ENCODE measurements around the gene TMEM115.

Gene TMEM115

DNA sequence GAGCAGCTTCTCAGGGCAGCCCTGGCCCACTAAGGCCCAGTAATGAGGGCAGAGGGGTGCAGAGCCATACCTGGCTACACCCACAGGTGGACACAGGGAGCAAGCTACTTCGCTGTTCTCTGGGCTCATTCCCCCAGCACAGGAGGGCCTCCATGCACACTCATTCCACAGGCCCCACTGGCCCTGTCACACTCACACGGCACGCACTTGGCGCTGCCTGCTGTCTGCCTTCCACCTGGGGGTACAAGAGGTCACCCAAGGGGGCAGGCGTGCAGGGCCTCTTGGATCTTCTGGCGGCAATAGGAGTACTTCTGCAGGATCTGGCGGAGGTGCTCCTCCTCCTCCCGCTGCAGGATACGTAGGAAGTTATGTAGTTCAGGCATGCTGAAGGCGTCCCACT, 29.0 kb downstream of the TMEM115 start:
- DNase-seq = no peak

DNA sequence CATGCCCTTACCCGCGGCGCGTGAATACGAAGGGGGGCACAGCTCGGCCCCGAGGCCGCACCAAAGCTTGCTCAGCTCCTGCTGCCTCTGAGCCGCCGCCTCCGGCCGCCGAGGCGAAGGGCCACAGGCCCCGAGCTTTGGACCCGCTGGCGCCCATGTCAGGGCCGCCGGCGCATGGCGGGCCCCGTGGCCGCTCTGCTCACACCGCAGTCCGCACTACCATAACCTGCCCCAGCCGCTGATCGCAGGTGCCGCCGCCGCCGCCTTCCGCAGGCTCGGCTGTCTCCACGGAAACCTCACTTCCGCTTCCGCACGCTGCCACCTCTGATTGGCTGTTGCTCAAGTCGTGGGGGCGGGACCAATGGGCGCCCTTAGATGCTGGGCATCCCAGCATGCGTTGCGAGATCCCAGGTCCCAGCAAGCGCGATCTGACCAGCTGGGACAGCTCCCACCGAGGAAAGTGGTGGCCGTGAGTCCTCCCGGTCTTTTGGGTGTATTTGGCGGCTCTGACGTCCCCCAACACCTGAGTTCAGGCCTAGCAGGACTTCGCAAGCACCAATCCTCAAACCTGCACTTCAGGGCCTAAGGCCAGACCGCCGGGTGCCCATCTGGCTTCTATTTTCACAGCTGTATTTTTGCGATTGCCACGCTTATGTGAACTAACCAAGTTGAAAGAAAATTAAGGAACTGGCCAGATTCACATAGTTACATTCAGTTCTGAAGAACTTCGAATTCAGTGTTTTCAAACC, 31.2 kb downstream of the TMEM115 start, which contains the start of gene TUSC2:
Gene TUSC2 (minus strand): TSS at position 281 of the 749 bp plus-strand sequence. CDS start 124 bp downstream, at position 157.
- DNase-seq = peak; percentile 95

DNA sequence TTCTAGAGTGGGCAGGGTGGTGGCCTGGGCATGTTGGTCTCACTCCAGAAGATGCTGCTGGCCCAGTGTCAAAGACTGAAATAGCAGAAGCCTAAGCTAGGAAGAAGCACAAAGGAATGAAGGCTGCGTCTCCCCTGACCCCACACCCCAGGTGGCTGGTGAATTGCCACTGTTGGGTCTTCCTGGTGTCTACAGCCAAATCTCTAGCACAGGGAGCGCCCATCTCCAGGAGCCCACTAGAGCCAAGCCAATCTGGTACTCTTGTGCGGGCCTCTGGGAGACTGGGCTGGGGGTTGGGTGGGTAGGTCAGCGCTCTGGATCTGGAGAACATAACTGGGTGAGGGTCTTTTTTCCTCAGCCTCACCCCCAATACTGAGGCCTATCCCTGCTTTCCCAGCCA, 32.2 kb downstream of the TMEM115 start:
- DNase-seq = no peak

DNA sequence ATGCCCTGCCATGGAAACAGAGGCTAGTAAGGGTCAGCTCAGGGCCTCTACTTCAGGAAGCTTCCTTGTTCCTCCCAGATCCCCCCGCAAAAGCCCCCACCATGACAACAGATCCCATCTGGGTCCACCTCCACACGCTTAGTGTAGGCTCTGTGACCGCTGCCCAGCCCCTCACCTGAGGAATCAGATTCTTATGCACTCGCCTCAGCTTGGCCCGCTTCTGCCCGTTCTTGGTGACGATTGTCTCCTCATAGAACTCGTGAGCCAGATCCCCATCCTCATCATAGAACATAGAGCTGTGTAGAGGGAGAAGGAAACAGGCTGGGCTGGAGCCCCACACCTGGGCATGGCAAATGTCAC, 33.2 kb downstream of the TMEM115 start:
- no peak for DNase-seq

DNA sequence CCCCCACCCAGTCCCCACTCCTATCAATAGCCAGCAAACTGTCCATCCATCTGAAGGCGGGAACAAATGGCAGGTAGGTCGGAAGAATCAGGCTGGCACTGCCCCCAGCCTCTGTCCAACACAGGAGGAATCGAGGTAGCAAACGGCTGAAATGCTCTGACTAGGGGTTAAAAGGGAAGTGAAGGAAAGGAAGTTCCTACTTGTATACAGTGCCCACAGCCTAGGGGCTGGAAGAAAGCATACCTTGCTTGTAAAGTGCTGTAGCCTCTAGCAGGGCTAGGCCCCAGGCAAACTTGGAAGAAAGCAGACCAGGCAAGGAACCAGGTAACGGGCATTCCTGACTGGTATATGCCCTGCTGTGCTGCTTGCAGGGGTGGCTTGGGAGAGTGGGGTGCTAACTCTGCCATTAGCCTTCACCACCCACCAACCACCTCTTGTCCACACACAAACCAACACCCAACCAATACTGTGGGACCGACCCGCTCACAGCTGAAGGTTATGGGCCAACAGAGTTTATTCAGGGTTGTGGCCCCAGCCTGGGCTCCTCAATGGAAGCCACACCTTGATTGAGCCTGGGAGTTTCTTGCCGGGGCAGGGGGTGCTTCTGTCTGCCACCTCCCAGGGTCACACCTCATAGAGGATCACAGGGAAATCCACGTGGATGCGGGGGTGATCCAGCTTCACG, 33.7 kb downstream of the TMEM115 start:
- no peak for DNase-seq

DNA sequence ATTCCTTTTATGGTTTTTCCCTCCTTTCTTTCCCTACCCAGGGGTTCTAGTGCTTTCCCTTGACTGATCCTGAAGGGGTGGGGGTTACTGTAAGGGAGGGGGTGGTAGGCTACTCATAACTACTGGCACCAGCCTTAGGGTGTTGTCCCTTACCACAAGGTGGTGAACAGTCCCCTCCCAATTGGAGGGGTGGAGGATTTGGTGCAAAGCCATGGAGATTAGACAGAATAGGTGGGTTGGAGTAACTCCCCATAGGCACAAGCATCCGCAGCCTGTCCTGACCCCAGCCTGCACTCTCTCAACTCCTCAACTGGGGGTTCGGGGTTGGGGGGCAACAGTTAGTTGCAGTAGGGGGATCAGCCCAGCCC, 34.2 kb downstream of the TMEM115 start:
- DNase-seq = no peak

DNA sequence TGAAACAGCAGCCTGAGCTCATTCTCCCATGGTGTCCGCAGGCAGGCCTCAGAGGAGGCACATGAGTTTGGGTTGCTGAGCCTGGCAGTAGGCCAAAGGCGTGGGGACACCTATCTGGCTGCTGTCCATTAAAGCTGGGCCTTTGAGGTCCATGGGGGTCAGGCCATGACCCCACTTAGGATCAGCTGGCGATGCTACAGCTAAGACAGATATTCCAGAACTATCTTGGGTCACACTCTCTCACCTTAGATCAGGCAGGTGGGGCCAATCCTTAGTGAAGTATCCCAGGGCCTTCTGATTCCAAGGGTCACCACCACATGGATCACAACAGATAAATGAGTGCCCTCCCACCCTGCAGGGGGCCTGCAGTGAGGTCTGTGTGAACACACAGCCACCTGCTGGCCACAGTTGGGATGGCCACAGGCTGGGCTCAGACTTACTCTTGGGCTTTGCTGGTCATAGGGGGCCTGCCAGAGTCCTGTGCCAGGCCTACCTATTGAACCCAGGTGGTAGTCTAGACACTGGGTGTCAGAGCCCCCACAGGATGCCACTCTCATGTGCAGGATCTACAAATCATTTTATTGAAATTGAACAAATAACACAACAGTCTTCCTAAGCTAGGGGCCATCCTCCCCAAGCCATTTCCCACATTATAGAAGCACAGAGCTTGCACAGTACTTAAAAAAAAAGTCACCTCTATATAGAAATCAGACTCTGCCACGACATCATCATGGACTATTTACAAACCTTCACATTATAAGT, 34.8 kb downstream of the TMEM115 start:
- DNase-seq = peak; percentile 72

DNA sequence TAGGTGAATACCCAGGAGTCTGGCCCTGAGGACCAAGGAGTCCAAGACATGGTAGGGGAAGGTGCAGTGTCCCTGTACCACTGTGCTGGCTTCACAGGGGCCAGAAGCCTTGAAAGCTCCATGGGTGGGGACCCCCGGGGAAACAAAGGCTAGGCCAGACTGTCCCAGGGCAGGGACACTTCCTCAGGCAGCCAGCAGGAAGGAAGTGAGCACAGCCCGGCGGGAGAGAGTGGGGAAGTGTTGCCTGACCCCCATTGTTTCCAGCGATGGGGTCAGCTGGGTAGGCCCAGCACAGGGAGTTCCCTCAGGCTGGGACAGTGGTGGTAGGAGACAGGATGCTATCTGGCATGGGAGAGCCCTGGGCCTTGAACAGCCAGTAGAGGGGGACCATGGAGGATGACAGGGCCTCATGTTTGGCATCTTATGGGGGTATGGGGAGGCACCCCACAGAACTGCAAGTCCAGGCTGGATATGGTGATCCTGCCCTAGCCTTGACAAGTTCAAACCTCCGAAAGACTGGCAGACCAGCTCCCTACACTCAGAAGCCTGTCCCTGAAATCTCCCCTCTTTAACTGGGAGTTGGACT, 35.6 kb downstream of the TMEM115 start:
- DNase-seq = no peak

DNA sequence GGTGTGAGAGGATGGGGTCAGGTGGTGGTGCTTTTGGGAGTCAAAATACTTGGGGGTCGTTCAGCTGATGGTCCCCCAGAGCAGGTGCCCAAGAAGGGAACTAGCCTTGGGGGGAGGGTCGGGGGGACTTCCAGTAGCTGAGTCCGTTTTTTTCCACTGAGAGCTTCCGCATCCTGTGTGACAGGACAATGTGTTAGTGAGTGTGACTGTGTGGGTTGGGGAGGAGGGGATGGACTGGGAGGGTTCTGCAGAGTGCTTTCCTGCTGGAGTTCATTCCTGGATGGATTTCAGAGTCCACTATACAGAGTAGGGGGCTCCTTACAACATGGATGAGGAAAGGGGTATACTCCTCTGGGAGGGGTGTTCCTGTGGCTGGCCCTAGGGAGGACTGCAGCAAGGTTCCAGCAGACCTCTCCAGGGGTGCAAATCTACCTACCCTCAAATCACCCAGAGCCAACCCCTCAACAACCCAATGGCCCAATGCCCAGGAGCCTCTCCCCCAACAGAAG, 36.2 kb downstream of the TMEM115 start:
- no peak for DNase-seq

DNA sequence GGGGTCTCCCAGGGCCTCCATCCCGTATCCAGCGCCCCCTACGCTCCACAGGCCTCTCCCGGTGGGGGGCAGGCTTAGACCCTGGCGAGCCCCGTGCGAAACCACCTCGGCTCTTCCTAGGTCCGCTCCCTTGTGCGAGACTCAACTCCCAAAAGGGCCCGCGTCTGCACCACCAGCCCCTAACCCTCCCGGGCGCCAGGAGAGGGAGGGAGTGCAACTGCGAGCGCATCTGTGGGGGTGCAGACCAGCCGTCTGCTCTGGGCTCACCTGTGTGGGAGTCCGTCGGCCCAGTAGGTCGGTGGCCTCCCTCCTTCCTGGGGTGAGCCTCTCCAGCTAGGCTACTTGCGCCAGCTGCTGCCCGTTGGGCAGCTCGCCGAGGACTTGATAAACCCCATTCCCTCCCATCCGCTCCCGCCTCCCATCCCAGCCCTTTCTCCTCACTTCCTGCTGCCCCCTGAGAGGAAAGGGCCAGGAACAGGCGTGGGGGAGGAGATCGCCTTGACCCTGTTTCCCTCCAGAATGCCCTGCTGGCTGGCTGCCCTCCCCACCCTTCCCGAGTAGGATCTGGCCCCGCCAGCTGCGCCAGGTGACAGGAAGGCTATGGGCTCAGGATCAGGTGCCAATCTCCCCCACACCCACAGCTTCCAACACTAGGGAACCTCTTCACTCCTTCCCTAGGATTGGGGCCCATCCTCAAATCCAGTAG, 36.8 kb downstream of the TMEM115 start, which contains the start of gene HYAL2:
Gene HYAL2 (minus strand): TSS at position 360 of the 706 bp plus-strand sequence. CDS start 2,256 bp downstream, outside the sequence.
- DNase-seq = no peak

DNA sequence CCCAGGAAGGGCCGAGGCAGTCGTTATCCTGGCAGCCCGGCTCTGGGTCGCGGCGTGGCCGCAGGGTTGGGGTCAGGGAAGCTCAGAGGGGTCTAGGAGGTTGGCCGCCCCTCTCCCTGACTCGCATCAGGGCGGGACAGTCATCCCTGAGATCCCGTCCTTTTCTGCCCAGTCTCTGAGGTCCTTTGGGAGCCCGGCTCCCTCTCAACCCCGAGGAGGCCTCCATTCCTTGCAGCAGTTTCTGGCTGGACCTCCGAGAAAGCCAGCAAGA, 37.3 kb downstream of the TMEM115 start:
- no peak for DNase-seq

DNA sequence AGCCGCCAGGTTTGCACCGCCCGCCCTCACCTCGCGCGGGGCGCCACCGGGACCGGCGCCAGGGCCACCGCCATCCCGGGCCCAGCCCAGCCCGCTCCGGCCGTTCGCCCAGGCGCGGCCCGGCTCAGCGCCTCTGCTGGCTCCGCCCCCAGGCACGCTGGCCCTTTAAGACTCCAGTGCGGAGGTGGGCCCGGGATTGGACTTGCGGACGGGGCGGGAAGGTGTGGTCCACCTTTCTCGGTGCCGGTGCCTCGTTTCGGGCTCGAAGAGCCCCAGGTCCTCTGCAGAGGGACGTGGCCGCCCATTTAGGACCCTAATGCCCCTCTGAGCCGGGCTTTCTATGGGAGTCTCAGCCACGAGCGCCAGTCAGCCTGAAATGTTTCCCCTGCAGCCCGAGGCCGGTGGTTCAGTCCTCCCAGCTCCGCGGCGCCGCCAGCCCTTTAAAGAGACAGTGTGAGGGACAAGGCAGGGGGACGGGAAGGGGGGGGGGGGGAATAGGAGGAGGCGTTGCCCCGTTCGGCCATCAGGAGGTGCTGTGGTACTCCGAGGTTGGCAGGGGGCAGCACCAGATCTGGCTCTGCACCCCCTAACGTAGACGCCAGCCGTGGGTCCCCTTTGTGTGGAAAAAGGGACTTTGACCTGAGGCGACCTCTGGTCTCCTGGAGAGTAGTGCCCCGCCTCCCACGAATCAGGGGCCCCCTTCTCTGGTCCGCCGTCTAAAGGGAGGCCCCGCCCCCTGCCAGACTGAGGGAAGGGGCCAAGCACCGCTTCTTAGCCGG, 37.8 kb downstream of the TMEM115 start:
- peak; percentile 87 for DNase-seq

DNA sequence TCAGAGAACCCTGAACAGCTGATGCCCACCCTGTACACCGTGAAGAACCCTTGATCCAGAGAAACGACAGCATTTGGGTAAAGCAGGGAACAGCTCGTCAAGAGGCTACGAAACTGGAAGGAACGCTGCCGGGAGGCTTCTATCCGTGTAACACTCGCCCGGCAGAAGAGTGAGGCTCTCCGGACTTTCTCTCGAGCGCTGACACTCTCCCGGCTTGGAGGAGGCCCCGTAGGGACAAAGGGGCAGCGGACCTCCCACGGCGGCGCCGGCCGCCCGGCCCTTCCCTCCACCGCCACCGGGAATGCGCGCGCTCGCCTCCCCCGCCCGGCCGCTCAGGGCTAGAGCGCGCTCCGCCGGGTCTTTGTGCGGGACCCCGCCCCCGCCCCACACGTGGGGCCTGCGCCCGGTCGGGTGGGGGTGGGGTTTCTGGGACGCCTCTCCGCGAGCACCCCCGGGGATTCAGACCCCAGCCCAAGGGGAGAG, 38.4 kb downstream of the TMEM115 start:
- DNase-seq = no peak

DNA sequence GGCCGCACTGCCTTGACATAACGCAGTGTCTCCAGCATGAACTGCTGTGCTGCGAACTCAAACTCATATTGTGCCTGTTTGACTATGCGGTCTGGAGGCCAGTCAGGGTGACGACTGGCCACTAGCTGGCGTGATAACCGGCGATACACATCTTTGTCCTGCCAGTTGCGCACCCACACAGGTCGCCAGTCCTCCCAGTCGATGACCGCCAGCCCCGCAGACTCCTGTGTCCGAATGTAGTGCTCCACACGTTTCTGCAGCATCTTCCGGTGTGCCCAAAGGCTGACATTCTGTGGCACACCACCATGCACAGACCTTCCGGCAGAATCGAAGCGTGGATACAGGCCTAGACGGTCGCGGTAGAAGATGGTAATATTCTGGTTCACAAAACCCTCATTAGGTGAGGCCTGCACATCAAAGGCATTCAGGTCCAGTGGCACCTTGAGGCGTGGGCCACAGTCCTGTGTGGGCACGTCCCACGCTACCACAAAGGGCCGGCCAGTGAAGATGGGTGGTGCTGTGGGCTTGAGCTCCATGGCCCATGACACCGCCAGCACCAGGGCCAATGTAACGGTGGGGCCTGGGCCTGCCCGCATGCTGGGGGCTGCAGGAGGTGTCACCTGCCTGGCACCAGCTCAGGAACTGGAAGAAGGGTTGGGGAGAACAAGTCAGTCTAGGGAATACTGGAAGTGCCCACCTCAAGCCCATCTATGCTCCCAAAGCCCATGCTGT, 39.3 kb downstream of the TMEM115 start:
- no peak for DNase-seq

DNA sequence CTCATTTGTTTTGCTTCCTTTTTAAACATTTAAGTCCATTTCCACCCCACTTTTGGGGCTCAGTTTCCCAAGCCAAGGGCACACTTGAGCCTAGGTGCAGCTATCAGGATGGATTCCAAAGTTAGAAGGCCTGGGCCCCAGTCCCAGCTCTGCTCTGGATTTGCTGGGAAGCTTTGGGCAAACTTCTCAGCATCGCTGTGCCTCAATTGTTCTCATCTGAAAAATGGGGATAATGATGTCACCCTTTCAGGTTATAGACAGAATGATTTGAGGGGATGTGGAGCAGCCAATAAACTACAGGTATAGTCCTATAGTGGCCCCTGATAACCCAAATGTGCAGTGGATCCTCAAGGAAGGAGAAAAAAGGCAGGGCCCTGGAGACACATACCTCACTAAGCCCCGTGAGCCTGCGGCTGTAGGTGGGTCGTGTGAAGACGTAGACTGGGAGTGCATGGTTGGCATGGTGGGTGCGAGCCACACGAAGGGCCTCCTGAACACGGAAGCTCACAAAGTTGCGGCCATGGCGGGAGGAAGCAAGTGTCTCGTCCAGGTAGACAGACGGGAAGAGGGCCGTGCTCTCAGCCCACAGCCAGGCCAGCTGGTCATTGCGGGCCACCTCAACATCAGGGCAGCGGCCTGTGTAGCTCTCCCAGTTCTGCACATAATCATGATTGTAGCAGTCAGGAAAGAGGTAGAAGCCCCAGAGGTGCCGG, 40.0 kb downstream of the TMEM115 start:
- no peak for DNase-seq

DNA sequence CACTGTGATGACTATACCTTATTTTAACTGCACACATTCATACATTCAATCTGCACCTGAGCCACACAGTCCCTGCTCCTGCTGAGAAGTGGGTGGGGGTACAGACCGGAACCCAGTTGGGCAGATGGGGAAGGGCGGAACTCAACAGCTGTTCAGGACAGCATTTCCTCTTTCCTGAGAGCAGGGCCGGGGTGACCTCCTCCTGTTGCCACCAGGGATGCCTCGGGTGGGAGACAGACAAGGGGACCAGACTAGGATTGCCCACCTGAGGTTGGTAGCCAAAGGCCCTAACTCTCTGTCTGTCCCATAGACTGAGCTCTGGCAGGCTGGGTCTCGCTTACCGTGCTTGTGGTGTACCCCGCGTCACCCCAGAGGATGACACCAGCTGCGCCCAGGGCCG, 40.7 kb downstream of the TMEM115 start:
- no peak for DNase-seq

DNA sequence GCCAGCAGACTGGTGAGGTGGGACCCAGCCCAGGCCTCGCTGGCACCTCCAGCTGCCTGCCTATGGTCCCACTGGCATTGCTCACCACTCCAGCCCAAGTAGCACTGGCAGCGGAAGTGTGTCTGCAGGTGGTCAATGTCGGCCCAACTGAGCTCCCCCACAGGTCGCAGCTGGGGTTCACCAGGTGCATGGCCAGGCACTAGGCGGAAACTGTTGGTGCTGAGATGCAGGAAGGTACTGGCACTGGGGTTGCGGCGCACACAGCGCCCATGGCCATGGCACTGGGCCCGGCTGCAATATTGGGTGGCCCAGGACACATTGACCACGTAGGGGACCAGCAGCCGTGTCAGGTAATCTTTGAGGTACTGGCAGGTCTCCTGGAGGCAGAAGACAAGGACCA, 41.2 kb downstream of the TMEM115 start:
- no peak for DNase-seq

DNA sequence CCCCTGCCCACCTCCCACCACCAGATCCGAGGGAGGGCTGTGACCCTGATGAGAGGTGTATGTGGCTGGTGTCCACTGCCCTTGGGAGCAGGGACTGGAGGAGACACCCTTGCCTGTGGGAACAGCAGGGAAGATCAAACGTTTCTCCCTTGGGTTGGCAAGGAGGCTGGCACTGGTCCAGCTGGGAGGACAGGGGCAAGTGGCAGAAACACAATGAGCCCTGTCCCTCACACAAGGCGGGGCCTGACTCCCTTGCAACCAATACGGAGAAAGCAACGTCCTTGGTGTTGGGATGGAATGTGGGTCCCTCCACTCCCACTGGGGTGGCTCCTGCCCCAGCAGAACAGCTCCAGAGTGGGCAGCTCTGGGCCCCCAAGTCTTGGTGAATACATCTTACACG, 42.0 kb downstream of the TMEM115 start:
- DNase-seq = no peak

DNA sequence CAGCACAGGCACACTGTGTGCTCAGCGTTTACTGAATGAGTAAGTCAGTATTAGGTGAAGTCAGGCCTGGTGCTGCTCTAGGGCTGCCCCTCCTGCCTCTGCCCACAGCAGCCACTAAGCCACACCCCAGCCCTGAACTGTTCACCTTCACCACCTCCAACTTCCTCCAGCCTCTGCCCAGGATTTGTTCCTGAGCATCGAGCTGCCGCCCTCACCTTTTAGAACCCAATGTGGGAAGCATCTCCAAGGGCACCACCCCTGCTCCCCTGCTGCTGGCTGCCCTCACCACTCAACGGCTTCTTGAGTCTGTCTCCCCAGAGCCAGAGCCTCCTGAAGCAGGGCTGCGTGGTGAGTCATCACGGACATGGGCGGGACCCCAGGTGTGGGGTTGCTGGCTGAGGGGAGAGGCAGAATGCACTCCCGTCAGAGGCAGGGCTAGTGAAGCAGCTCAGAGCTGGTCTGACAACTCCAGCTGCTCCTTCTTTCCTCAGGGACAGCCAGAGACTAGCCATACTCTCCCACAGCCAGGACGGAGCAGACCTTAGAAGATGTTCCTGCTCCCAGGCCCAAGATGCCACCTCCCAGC, 42.6 kb downstream of the TMEM115 start:
- DNase-seq = peak; percentile 81

DNA sequence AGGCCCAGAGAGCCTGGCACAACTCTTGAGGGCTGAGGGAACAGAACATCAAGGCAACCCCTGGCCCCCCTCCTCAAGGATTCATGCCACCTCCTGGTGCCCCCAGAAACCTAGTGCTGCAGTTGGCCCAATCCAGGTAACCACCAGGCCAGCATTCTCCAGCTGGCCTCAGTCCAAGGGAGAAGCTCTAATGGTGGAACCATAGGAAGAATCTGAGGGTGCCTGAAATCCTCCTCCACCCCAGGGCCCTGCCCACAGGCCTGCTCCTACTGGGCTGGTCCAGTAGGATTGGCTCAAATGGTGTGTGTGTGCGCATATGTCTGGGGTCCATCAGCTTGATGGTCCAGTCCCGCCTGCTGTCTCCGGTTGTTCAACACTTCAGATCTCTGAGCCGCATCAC, 44.5 kb downstream of the TMEM115 start:
- no peak for DNase-seq

Data from CD4-positive, alpha-beta T cell treated with Interleukin-17A for 1 hour (primary cell).